HuH-7.5 (cell line): Measurements from ENCODE around the gene CAST.

Source experiments
- DNase-seq: peaks from one replicate; pipeline ENCODE4 v3.0.0; 2011; ENCODE audit warnings: low spot score

Gene CAST

GRCh38 chr5:96822686-96823459, 160.7 kb downstream of the CAST start:
- DNase-seq = no peak

GRCh38 chr5:96823900-96824380, 161.8 kb downstream of the CAST start:
- DNase-seq = no peak
